Stimulated activated CD4-positive, alpha-beta T cell treated with anti-CD3 and anti-CD28 coated beads, Interleukin-1b, Interleukin-23, amount 100 ng/mL, for 24 hours (primary cell): ENCODE measurements around the gene JAG1.
"Not testable (repeated sequence)": the region's sequence is repeated elsewhere in the genome, so short reads cannot be mapped to it uniquely, and the experiment has no call there.

Source experiments
- DNase-seq, 4 experiments: peaks; one replicate each; pipeline ENCODE4 v3.0.0-alpha.2; 2020; ENCODE audit warnings: low read depth in 4 of 4, low spot score in 1 of 4

JAG1 gene

DNA sequence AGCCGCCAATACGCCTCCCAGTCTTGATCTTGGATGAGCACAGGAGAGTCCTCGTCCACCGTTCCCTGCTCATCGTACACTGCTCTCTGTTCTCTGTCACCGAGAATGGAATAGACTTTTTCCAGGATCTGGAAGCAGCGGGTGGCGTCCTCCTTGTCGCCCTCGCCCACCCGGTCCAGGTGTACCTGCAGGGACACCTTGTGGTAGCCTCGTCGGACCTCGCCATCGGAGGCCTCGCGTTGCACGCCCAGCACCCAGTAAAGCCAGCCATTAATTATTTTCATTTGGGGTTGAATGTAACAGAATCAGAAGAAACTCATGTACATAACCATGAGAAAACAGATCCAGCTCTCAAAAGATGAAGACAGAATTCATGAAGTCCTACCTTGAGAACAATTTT is 59.9 kb downstream of the JAG1 start:
- DNase-seq, result no peak

DNA sequence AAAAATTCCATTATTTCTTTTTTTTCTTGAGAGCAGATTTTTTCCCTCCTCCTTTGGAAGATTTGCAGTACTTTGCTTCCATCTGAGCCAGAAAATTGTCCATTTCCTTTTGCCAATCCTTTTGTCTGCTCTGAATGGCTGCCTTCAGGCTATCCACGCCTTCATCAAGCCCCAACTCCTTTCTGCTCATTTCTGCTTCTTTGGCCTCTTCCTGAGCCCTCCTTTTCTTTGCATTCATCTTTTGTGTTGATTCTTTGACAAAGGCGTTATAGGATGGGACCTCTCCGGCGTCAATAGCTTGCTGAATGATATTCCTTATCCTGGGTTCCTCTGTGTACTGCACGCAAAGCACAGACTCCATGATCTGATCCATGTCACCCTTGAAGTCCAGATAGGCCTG is 60.4 kb downstream of the JAG1 start:
- not testable (repeated sequence) for DNase-seq

DNA sequence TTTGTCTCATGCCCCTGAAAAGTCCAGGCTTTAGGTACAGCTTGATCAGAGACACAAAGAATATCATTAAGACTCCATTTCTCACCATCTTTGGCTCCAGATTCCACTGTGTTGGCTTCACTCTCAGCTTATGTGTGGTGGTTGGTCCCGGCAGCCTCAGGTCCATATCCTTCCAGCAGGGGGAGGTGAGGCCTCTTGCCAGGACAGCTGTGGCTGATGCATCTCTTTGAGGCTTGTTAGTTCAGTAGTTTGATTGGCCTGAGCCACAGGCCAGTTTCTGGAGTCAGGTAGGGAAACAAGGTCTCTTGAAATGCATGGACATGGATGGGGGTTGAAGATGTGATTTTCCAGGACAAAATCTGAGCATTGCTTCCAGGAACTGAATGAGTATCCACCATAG is 62.4 kb downstream of the JAG1 start:
- no peak for DNase-seq

DNA sequence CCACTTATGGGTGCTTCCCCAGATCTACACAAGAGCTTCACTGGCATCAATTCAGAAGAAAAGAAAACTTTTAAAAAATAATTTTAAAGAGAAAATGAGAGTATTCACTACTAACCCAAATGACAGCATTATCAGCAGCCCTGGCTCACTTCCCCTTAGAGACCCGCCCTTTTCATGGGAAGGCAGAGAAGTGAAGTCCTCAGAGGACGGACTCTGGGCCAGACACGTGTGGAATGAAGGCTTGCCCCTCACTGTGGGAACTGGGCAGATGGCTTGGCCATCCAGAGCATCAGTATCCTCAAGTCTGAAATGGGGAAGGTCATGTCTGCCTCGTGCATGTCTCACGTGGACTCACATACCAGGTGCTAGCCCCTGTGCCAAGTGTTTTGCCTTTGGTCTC is 63.5 kb downstream of the JAG1 start:
- DNase-seq, result no peak

DNA sequence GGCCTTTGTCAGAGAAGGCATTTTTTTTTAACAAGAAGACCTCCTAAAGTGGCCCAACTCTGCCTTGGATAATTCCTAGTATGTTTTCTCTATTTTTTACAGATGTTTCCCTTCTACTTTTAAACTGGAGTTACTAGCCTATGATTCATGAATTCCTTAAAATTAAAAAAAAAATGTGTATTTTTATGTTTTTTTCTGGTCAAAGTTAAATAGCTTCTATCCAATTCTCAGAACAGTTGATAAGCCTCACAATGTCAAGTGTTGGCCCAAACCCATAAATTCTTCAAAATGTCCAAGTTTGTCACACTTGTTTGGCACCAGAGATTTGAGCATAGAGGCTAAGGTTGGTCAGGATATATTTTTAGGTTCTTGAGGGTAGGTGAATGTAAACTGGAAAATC is 64.0 kb downstream of the JAG1 start:
- DNase-seq, result no peak

DNA sequence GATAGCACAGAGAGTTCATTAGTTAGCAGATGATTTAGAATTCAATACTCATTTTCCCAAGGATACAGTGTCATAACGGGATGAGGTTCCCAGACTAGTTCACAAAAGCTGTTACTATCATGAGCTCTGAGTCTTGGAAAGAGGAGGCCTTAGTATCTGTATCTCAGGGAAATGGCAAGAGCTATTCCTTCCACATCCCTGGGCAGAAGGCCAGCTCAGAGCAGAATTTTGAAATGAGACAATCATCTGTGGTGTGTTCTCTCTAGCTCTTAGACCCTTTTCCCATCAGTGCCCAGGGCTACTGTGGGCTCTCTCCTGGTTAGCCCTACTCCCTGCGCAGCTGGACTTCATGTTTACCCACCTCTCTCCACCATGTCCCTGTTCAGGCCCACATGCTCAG is 64.5 kb downstream of the JAG1 start:
- no peak for DNase-seq

DNA sequence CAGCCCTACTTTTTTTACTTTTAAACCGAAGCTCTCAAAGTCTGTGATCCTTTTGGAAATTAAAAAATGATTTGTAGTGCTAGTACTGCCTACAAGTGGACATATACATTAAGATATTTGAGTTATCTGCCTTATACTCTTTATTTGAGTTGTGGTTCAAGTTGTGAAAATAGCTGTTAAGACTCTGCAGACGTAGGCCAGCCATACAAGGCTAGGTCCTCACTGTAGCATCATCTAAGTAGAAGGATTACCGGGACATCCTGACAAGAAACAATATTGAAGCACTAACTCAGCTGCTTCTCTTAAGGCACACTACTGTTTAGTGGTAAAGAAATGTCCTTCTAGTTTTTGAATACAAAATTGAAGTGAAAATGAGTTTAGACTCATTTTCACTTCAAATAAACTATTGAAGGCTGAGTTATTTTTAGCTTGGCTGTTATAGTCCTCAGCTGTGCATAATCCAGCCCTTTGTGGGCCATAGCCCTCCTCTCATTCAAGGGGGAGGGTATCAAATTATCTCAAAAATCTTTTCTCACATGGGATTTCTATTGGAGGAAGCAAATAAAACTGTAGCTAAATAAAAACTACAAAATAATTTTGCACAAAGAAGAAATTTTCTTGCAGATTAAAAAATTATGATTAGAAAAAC is 68.1 kb downstream of the JAG1 start:
- no peak for DNase-seq

DNA sequence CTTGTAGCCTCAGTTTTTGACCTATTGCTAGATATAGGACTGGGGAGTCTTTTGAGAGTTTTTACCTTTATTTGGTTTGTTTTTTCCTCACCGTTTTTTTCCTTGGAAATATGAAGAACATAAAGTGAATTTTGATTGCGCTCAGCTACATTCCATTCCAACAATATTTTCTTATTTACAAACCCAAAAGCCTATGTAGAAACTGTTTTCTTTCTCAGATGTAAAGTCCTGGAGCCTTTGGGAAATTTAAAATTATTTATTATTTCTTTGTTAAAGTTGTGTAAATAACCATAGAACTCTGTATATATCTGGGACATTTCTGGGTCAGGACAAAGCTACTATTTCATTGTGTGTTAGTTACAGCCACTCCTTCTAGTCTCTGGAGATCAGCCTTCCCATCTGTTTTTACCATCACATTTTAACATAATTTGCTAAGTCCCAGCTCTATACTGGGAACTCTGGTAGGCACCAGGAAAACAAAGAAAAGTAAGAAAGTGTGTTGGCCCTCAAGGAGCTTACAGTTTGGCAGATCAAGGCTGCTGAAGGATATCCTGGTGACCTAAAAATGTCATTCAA is 68.8 kb downstream of the JAG1 start:
- DNase-seq, result no peak

DNA sequence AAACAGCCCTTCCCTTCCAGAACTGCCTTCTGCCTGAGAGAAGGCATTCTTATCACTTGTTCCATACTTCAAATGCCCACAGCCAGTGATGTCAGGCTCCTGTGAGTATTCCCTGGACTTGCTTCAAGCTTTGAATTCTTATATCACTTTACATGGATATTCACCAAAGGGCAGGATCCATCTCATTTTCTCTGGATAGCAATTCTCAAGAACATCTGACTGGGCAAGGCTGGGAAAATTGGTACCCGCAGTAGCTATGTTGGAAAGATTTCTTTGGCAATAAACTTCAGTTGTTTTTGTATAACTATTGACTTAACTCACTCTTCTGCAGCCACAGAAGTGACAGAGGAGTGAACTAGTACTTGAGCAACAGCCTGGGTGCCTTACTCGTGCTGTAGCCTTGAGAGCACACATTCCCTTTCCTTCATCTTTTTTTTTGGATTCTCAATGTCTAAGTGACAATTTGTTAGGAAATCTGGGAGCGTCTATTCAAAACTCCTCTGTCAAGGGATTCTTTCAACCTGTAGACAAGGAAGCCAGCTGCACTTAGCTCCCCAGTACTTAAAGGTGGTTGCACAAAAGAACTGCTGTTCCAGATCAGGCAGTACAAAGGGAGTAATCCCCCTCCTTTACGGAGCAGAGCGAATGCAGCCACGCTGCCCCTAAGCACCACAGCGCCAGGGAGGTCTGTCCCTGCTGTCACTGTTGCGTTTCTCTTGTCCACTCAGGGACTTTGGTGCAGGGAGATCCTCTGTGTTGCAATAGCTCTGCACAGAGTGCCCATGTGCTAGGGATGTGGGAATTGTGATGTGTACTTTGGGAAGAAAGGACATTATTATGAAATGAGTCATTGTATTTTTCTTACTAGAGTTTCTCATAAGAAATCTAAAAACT is 69.6 kb downstream of the JAG1 start:
- DNase-seq, result no peak

DNA sequence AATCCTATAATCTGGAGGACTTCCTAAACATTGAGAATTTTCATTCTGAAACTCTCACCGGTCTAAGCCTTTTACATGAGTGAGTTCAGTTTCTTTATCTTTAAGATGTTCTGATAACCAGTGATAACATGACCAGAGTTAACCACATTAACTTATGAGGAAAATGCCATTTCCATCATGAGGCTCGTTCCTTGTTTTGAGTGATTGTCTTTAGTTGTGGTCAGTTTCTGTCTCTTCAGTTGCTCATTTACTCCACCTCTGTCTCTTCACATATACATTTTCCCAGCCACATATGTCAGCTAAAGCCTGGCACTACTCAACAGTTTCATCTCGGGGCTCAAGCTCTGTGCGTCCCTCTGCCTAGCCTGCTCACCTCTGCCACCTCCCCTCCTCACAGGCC is 70.4 kb downstream of the JAG1 start:
- DNase-seq, result no peak

DNA sequence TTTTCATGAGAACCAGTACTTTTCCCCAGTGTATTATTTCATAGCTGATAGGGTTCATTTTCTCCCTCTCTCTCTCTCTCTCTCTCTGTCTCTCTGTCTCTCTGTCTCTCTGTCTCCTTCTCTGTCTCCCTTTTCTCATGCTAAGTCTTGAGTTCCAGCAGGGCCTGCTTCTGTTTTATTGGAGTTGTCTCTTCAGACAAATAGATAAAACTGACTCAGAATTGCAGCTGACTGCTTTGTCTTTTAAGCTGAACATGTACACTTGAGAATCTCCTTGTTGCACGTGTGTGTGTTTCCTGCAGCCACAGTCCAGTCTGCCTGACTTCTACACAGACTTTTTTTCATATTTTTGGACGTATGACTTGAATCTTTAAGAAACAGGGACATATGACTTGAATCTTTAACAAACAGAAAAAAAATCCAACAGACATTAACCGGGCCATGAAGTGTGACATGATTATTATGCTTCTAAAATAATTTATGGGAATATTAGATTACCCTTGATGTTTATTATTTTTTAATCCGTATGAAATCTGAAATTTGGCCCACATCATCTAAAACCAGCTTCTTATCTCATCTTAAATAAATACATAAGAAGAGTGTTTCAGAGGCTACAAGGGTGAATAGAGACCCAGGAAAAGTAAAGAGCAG is 71.5 kb downstream of the JAG1 start:
- no peak for DNase-seq

DNA sequence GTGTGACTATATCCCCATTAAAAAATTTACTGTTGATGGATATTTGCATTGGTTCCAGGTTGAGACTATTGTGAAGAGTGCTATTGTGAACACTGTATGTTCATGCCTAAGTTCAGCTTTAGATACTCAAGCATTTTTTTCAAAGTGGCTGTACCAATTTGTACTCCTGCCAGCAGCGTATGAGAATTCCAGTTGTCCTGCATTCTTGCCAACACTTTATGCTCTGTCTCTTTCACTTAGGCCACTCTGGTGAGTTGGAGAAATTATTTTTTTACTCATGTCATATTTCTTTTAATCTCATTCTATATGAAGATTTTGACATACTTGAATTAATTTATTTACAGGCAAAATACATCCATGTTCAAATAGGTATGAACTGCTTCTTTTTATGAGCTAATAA is 76.2 kb downstream of the JAG1 start:
- DNase-seq, result no peak

DNA sequence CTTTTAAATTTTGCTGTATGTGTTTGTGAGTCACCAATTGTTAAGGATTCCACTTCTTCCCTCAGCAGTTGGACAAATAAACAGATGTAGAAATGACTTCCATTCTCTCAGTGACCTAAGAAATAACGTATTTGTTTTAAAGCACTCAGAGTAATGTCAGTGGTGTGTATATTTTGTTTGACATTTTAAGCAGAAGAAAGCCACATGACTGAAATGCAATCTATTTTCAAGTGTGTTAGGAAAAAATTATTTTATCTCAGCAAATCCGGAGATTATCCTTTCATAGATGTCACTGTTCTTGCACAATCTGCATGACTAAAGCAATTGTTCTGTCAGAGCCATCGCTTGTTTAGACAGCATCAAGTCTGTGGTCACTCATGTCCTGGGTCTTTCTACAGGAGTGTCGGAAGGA is 77.1 kb downstream of the JAG1 start:
- no peak for DNase-seq

DNA sequence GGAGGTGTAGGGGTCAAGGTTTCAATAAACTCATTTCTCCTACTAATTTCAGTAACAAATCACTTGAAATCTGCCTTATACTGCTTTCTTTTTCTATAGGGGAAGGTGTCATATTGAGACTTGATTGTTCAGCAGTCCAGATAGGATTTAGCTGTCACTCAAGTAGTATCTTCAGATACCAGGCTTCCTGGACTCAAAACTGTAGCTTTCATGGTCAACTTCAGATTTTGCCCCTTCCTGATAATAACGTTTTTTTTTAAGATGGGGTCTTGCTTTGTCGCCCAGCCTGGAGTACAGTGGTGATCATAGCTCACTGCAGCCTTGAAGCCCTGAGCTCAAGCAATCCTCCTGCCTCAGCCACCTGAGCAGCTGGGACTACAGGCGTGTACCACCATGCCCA is 77.8 kb downstream of the JAG1 start:
- DNase-seq, result no peak

DNA sequence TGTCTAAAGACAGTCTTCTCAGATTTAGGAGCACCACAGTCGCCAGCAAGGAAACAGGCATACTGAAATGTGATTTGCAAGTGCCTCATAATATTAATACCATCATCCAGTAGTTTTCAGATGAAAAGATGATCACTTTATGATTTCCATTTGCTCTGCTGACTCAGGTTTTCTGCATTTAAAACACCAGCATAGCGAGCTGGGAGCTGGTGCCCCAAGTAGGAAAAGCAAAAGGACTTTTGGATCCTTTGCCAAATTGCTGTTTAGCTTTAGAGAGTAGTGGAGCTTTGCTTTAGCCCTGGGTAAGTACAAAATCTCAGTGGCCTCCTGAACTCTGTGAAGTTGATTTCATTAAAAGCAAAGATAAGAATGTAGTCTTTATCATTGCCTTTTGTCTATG is 78.5 kb downstream of the JAG1 start:
- DNase-seq, result no peak

DNA sequence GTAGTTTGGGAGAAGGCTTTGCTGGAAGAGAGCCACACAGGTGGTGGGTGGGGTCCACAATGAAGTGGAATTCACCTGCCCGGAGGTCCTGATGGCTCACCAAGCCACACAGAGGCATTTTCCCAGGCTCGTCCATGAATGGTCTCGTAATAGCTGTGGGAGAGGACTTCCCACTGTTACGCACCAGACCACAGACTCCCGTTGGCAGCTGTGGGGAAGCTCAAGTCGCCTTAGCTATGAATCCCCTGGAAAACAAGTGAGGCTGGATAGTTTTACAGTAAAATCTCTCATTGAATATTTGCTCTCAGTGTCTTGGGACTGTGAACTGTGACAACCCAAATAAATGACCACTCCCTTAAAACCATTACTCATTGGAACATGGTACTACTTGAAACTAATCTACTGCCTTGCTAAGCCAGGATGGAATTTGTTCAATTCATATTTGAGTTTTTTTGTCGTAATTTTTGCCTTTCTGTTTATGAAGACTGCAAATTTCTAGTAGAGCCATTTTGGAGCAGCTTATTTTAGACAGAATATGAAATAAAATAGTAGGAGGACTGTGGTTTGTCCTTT is 79.4 kb downstream of the JAG1 start:
- DNase-seq, result no peak

DNA sequence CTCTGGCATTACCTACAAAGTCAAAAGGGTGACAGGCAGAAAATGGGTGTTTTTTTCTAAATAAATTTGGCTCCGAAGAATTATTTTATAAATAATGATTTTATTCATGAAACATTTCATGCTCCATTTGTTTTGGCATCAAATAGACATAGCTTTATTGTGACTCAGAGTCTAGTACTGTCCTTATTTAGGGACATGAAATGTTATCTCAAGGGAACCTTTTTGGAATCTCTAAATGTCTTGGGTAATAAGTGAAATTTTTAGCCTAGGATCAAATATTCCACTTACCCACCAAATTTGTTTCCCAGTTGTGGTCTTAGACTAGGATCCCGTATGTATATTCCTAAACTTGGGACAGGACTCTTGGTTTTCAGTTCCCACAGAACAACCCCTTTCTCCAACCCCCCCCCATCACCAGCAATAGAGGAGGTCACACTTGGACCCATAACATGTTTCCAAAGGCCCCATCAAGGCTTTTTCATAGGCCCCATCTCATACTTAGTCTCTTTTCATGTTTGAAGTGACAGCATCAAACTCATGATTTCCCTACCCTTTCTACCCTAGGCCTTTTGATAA is 81.8 kb downstream of the JAG1 start:
- DNase-seq, result no peak

DNA sequence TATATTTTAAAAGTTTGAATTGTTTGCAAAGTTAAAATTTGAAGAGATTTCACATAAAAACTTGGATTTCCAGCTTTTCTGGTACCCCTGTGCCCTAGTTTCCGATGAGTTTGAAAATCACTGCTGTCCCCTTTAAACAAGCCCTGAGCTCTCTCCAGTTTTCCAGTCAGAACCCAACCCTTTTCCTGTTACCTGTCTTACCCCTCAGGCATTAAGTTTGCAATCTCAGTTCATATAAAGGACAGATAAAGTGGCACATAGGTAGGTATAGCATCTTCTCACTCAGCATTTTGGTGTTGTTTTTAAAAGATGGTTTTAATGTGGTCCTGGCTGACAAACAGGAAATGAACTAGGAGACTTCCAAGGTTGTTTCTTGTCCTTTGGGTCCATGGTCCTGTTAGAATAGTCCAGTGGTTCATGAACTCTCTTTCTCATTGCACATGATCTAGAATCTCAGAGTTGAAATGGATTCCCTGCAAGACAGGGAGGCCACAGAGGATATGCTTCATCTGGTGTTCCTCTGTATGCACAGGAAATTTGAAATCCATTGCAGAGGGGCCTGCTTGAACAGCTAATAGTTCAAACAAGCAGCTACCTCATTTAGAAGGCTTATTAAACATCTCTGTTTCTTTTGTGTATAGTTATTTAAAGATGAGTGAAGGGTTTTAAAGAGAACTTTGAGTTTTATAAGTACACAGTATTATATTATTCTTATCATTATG is 82.7 kb downstream of the JAG1 start:
- no peak for DNase-seq

DNA sequence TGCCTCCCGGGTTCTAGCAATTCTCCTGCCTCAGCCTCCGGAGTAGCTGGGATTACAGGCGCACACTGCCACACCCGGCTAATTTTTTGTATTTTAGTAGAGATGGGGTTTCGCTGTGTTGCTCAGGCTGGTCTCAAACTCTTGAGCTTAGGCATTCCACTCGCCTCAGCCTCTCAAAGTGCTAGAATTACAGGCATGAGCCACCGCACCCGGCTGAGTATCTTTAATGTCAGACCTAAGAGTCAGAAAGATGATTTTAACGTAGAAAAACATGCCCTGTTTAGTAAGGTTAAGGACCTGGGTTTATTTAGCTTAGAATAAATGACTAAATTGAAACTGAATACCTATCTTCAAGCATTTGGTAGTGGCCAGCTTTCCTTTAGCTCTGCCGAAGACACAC is 83.4 kb downstream of the JAG1 start:
- not testable (repeated sequence) for DNase-seq
